Measurements from ENCODE around the gene SMIM30. TPM values are rescaled to one million over a fixed set of nuclear protein-coding genes. Genes with fewer than 3 reads are reported as not detected.

SMIM30 gene
- total and polyA plus RNA-seq, 2 of the 4 experiments (the other 2 are of a cell fraction) = 31.6 to 47.7 TPM

DNA sequence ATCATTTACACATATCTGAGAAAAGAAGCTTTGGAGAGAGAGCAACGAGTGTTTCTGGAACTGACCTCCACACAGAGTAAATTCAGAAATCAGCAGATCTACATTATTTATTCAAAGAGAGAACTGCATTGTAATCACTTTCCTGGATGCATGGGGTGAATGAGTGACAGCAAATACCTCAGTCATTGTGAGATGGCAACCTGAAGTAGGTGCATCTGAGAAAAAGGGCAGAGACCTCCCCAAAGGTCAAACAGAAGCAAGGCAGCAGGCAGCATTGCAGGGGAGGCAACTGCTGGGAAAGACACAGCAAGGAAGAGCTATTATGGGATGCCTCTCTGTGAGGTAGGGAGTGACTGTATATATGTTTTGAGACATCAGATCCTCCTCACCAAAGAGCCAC lies 26.5 kb upstream of the SMIM30 start:
- Histone ChIP-seq H3K9ac (ENCODE audit: low read depth, low read length) (no peak overlapping the region), H3K14ac (replicated peaks; ENCODE audit: low read depth, low read length) (no peak overlapping the region), H3K23ac (ENCODE audit: low read depth, low read length) (no peak overlapping the region), H4K20me1 (ENCODE audit: insufficient read depth, low read length) (no peaks in the 10 kb centered on the region), H3K18ac (ENCODE audit: low read depth, low read length) (no peak overlapping the region), H3K79me1 (ENCODE audit: low read depth in 1 of 2, low read length in 2 of 2) (no peaks in the 10 kb centered on the region), H4K8ac (ENCODE audit: low read depth in 2 of 2, low read length in 2 of 2) (no peak overlapping the region), H2AK5ac (ENCODE audit: low read depth, low read length) (no peak overlapping the region), H4K5ac (ENCODE audit: low read depth, low read length) (no peak overlapping the region), H3K27ac (ENCODE audit: insufficient read depth, low read length) (no peak overlapping the region), H2BK15ac (ENCODE audit: low read depth, low read length) (no peak overlapping the region), H2BK5ac (ENCODE audit: low read depth, low read length, poor library complexity, severe bottlenecking) (no peak overlapping the region), H3K4ac (ENCODE audit: low read depth, low read length) (no peak overlapping the region), H3K9me3 (ENCODE audit: control insufficient read depth, insufficient read depth, low read length) (no peaks in the 10 kb centered on the region), H3K4me1 (ENCODE audit: control insufficient read depth, insufficient read depth, low read length) (no peaks in the 10 kb centered on the region), H3K27me3 (ENCODE audit: control insufficient read depth, insufficient read depth, low read length) (no peaks in the 10 kb centered on the region; the same call in 1 of the 2 replicates), H2BK120ac (ENCODE audit: low read depth, low read length) (no peak overlapping the region), H3K36me3 (ENCODE audit: control insufficient read depth, insufficient read depth, low read length) (no peaks in the 10 kb centered on the region), H3K4me2 (ENCODE audit: low read depth, low read length) (no peak overlapping the region), H2AFZ (replicated peaks; ENCODE audit: low read length, poor library complexity) (no peak overlapping the region), H3K4me3 (ENCODE audit: insufficient read depth, low read depth, low read length) (no peak overlapping the region), H3K9me1 (ENCODE audit: insufficient read depth, low read length) (no peaks in the 10 kb centered on the region), H3K56ac (ENCODE audit: extremely low read depth, insufficient read depth, low read length) (no peak overlapping the region), H2BK20ac (ENCODE audit: low read depth, low read length) (no peak overlapping the region), H2AK9ac (replicated peaks; ENCODE audit: low read depth, low read length, poor library complexity) (no peak overlapping the region), H4K91ac (ENCODE audit: insufficient read depth, low read depth, low read length) (no peak overlapping the region)
- ChIA-PET POLR2A (ENCODE audit: unreplicated experiment) (interaction anchor here (0.6 kb wide), 1 partner anchor 32 kb away, joined by 4 read pairs; no protein-coding TSS in a partner anchor), CTCF (interaction anchor here (0.9 to 1.2 kb wide), 2 partner anchors 14 to 144 kb away, joined by 3 read pairs; no protein-coding TSS in a partner anchor)
- dilution Hi-C loops (cut with HindIII; ENCODE audit: low sequenced_read_pairs, unreplicated experiment) = no loop called here
- in situ Hi-C loops (cut with MboI; ENCODE audit: low sequenced_read_pairs) = no loop called here
- no peak for TF ChIP-seq RFX5 (IDR thresholded peaks at IDR 0.05; ENCODE audit: low read depth, low read length)
- TF ChIP-seq RAD21 (IDR thresholded peaks at IDR 0.05; ENCODE audit: low read length) = no peak
- no peak for TF ChIP-seq NFE2L2 (IDR thresholded peaks at IDR 0.05; ENCODE audit: low read depth, low read length)
- TF ChIP-seq, protein P1, sequence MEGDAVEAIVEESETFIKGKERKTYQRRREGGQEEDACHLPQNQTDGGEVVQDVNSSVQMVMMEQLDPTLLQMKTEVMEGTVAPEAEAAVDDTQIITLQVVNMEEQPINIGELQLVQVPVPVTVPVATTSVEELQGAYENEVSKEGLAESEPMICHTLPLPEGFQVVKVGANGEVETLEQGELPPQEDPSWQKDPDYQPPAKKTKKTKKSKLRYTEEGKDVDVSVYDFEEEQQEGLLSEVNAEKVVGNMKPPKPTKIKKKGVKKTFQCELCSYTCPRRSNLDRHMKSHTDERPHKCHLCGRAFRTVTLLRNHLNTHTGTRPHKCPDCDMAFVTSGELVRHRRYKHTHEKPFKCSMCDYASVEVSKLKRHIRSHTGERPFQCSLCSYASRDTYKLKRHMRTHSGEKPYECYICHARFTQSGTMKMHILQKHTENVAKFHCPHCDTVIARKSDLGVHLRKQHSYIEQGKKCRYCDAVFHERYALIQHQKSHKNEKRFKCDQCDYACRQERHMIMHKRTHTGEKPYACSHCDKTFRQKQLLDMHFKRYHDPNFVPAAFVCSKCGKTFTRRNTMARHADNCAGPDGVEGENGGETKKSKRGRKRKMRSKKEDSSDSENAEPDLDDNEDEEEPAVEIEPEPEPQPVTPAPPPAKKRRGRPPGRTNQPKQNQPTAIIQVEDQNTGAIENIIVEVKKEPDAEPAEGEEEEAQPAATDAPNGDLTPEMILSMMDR (conservative IDR thresholded peaks at IDR 0.05; ENCODE audit: low read depth, low read length) = no peak
- no peak for TF ChIP-seq CHD1 (IDR thresholded peaks at IDR 0.05; ENCODE audit: low read depth, low read length)
- TF ChIP-seq RCOR1 (IDR thresholded peaks at IDR 0.05; ENCODE audit: insufficient replicate concordance, low read length) = no peak
- no peak for TF ChIP-seq POLR2A (IDR thresholded peaks at IDR 0.05; ENCODE audit: low read depth, low read length)
- no peak for TF ChIP-seq MXI1 (IDR thresholded peaks at IDR 0.05; ENCODE audit: borderline replicate concordance, low read depth, low read length)
- TF ChIP-seq, protein P2, sequence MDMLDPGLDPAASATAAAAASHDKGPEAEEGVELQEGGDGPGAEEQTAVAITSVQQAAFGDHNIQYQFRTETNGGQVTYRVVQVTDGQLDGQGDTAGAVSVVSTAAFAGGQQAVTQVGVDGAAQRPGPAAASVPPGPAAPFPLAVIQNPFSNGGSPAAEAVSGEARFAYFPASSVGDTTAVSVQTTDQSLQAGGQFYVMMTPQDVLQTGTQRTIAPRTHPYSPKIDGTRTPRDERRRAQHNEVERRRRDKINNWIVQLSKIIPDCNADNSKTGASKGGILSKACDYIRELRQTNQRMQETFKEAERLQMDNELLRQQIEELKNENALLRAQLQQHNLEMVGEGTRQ (IDR thresholded peaks at IDR 0.05; ENCODE audit: low read depth, low read length) = no peak
- TF ChIP-seq MAFK (IDR thresholded peaks at IDR 0.05; ENCODE audit: low read depth, low read length) = no peak
- no peak for TF ChIP-seq FOS (IDR thresholded peaks at IDR 0.05; ENCODE audit: low read depth, low read length)
- TF ChIP-seq BHLHE40 (IDR thresholded peaks at IDR 0.05; ENCODE audit: low read depth, low read length) = no peak
- BruUV-seq (replicated peaks) = no TSS peak
- DNase-seq = no peak
- WGBS, 2 experiments (ENCODE audit: extremely low coverage in 2 of 2, insufficient read length in 1 of 2) = no CpG with 5 or more reads among the region's 1 CpG
- intact Hi-C loops (cut with micrococcal nuclease) = no loop called here
- no peak for ATAC-seq (ENCODE audit: low read depth)
